HG03558 (cell line): ENCODE measurements around the gene RAD51D.
"Not testable (repeated sequence)": the region's sequence is repeated elsewhere in the genome, so short reads cannot be mapped to it uniquely, and the experiment has no call there.

ENCODE experiments used
- ATAC-seq: cut with Tn5 transposase; IDR thresholded peaks from one replicate; pipeline ENCODE4 v1.9.1; 2021; ENCODE audit warnings: moderate number of reproducible peaks; ENCODE audit not compliant: unreplicated experiment; ENCODE audit errors: extremely low read depth

The RAD51D gene

GRCh38 chr17:35073183-35073790 lies 46.4 kb downstream of the RAD51D start:
- no peak for ATAC-seq

- no peak for ATAC-seq
Measured at GRCh38 chr17:35069311-35069710, 50.3 kb downstream of the RAD51D start.

GRCh38 chr17:35068249-35068648 lies 51.4 kb downstream of the RAD51D start:
- ATAC-seq: no peak

GRCh38 chr17:35065880-35066279 lies 53.8 kb downstream of the RAD51D start:
- no peak for ATAC-seq

- ATAC-seq: no peak
Measured at GRCh38 chr17:35064516-35065215, 55.0 kb downstream of the RAD51D start.

- peak; percentile 67 for ATAC-seq
Measured at GRCh38 chr17:35063514-35064223, 56.0 kb downstream of the RAD51D start, which contains the start of gene RFFL. Gene RFFL, minus strand, starts transcription at chr17:35063707. Its CDS starts 37,154 bp downstream, at chr17:35026553.

- no peak for ATAC-seq
Measured at GRCh38 chr17:35062308-35062707, 57.4 kb downstream of the RAD51D start.

GRCh38 chr17:35057332-35057915 lies 62.2 kb downstream of the RAD51D start:
- ATAC-seq: no peak

- no peak for ATAC-seq
Measured at GRCh38 chr17:35056013-35056412, 63.6 kb downstream of the RAD51D start.

GRCh38 chr17:35053204-35053603 lies 66.5 kb downstream of the RAD51D start:
- no peak for ATAC-seq

- no peak for ATAC-seq
Measured at GRCh38 chr17:35052780-35053179, 66.9 kb downstream of the RAD51D start.

- ATAC-seq: no peak
Measured at GRCh38 chr17:35052241-35052610, 67.4 kb downstream of the RAD51D start.

GRCh38 chr17:35051579-35052240 lies 68.0 kb downstream of the RAD51D start:
- ATAC-seq: no peak

GRCh38 chr17:35051183-35051578 lies 68.5 kb downstream of the RAD51D start:
- ATAC-seq: no peak

GRCh38 chr17:35050170-35050569 lies 69.5 kb downstream of the RAD51D start:
- ATAC-seq: no peak

GRCh38 chr17:35048685-35049379 lies 70.8 kb downstream of the RAD51D start:
- ATAC-seq: no peak

GRCh38 chr17:35046740-35047283 lies 72.8 kb downstream of the RAD51D start:
- ATAC-seq: no peak

GRCh38 chr17:35046245-35046644 lies 73.4 kb downstream of the RAD51D start:
- ATAC-seq: no peak

- ATAC-seq: not testable (repeated sequence)
Measured at GRCh38 chr17:35045458-35045979, 74.1 kb downstream of the RAD51D start.
